PC-9 (cell line): ENCODE measurements around the gene CAGE1. TPM values are rescaled to one million over a fixed set of nuclear protein-coding genes. Genes with fewer than 3 reads are reported as not detected.

ENCODE experiments used
- BruUV-seq: library from RNA; stranded (reverse); fragments of 400-500 nt; replicated peaks from 2 replicates; lab custom pipeline; 2021; lab: Mats Ljungman, UMichigan
- CTCF ChIA-PET: fragments of 300-600 bp; sonication (Branson Sonifier 250); formaldehyde crosslinking; loops from one replicate; lab custom pipeline; 2022; ENCODE audit warnings: antibody characterized with exemption; lab: Charles Lee
- POLR2A ChIA-PET: fragments of 300-600 bp; sonication (Branson Sonifier 250); formaldehyde crosslinking; loops from one replicate; lab custom pipeline; 2022; ENCODE audit warnings: antibody characterized with exemption; ENCODE audit not compliant: unreplicated experiment; lab: Charles Lee
- DNase-seq, 2 experiments: peaks; one replicate each; pipeline versions ENCODE4 v3.0.0 to v3.0.0-alpha.2; 2015 to 2022; ENCODE audit warnings: mixed read lengths in 1 of 2
- H2AFZ ChIP-seq: fragments of 200-600 bp; sonication (generic); 2 replicates; pipeline ENCODE4 v1.8.1; 2017; ENCODE audit warnings: antibody characterized with exemption
- H3F3A ChIP-seq: fragments of 200-600 bp; sonication (generic); 2 replicates; pipeline ENCODE4 v1.8.1; 2017; ENCODE audit warnings: antibody characterized with exemption, mild to moderate bottlenecking, low read depth; ENCODE audit not compliant: insufficient read depth
- H3K27ac ChIP-seq: fragments of 200-600 bp; sonication (generic); 2 replicates; pipeline ENCODE4 v1.6.1; 2016; ENCODE audit warnings: mixed run types
- H3K27me3 ChIP-seq: fragments of 200-600 bp; sonication (generic); 2 replicates; pipeline ENCODE4 v1.6.1; 2016; ENCODE audit warnings: low read depth, mixed run types; ENCODE audit not compliant: insufficient read depth
- H3K36me3 ChIP-seq: fragments of 200-600 bp; sonication (generic); 2 replicates; pipeline ENCODE4 v1.6.1; 2016; ENCODE audit warnings: low read depth, mixed run types
- H3K4me1 ChIP-seq: fragments of 200-600 bp; sonication (generic); replicated peaks from 2 replicates; pipeline ENCODE4 v1.6.1; 2016; ENCODE audit warnings: mixed run types; ENCODE audit not compliant: insufficient read depth
- H3K4me2 ChIP-seq: fragments of 200-600 bp; sonication (generic); 2 replicates; pipeline ENCODE4 v1.6.1; 2017; ENCODE audit warnings: mixed run types
- H3K4me3 ChIP-seq: fragments of 200-600 bp; sonication (generic); 2 replicates; pipeline ENCODE4 v1.6.1; 2016; ENCODE audit warnings: mixed run types
- H3K79me2 ChIP-seq: fragments of 200-600 bp; sonication (generic); 2 replicates; pipeline ENCODE4 v1.6.1; 2017; ENCODE audit warnings: low read depth, mixed run types
- H3K9me2 ChIP-seq: fragments of 200-600 bp; sonication (generic); 2 replicates; pipeline ENCODE4 v1.8.1; 2017; ENCODE audit warnings: mild to moderate bottlenecking; ENCODE audit not compliant: insufficient read depth
- H3K9me3 ChIP-seq: fragments of 200-600 bp; sonication (generic); 2 replicates; pipeline ENCODE4 v1.8.1; 2016; ENCODE audit warnings: low read depth; ENCODE audit not compliant: insufficient read depth
- H4K20me1 ChIP-seq: fragments of 200-600 bp; sonication (generic); 2 replicates; pipeline ENCODE4 v1.8.1; 2017; ENCODE audit not compliant: insufficient read depth
- CTCF ChIP-seq: fragments of 200-600 bp; sonication (generic); conservative IDR thresholded peaks from 2 replicates; pipeline ENCODE4 v1.6.1; 2017; ENCODE audit warnings: mixed run types, antibody characterized with exemption, mild to moderate bottlenecking, moderate library complexity
- EZH2 ChIP-seq: fragments of 200-600 bp; sonication (generic); IDR thresholded peaks from 2 replicates; pipeline ENCODE4 v1.8.0; 2017; ENCODE audit warnings: antibody characterized with exemption, low read depth
- intact Hi-C: fragments of 100-400 bp; cut with micrococcal nuclease; formaldehyde crosslinking; loops from one replicate; pipeline ENCODE4 v1.10.0; 2022; ENCODE audit not compliant: unreplicated experiment
- total RNA-seq: library from RNA; stranded (reverse); gene quantifications from 2 replicates; pipeline ENCODE4 v1.2.3, GENCODE V29; 2021

Gene CAGE1
- total RNA-seq, 1 experiment from 2014 or later = 0.13 TPM

GRCh38 chr6:7307533-7307932 is 82.0 kb downstream of the CAGE1 start:
- no peak overlapping the region for H3K27ac ChIP-seq
- H3K27me3 ChIP-seq = no peaks in the 10 kb centered on the region
- no peaks in the 10 kb centered on the region for H3F3A ChIP-seq
- H3K4me1 ChIP-seq = peaks cover 10% of the 10 kb centered on the region
- no peaks in the 10 kb centered on the region for H3K9me2 ChIP-seq
- intact Hi-C loops = no loop called here
- no peak overlapping the region for H2AFZ ChIP-seq
- ChIA-PET CTCF (no interaction called here), POLR2A (no interaction called here)
- no peak overlapping the region for H3K4me2 ChIP-seq
- TF ChIP-seq CTCF = no peak
- TF ChIP-seq EZH2 = no peak
- H3K9me3 ChIP-seq = no peaks in the 10 kb centered on the region
- BruUV-seq = no TSS peak
- peaks cover 10% of the 10 kb centered on the region for H3K36me3 ChIP-seq
- no peak for DNase-seq
- H3K4me3 ChIP-seq = no peak overlapping the region
- H3K79me2 ChIP-seq = peaks cover 54% of the 10 kb centered on the region
- H4K20me1 ChIP-seq = peaks cover 23% of the 10 kb centered on the region; the same call in 1 of the 2 replicates

- no peak for DNase-seq
- Histone ChIP-seq H2AFZ (no peak overlapping the region), H3K79me2 (peaks cover 27% of the 10 kb centered on the region), H3K9me3 (no peaks in the 10 kb centered on the region), H3K9me2 (no peaks in the 10 kb centered on the region), H3F3A (no peaks in the 10 kb centered on the region; the same call in 1 of the 2 replicates), H3K27ac (no peak overlapping the region), H3K4me2 (no peak overlapping the region), H3K4me3 (no peak overlapping the region), H3K4me1 (no peaks in the 10 kb centered on the region), H4K20me1 (peaks cover 30% of the 10 kb centered on the region), H3K27me3 (no peaks in the 10 kb centered on the region), H3K36me3 (peaks cover 10% of the 10 kb centered on the region)
- POLR2A ChIA-PET = no interaction called here
- BruUV-seq = no TSS peak
- TF ChIP-seq EZH2 (no peak), CTCF (no peak)
- CTCF ChIA-PET = no interaction called here
- intact Hi-C loops = no loop called here
Measured at GRCh38 chr6:7304821-7305220, 84.7 kb downstream of the CAGE1 start.

- CTCF ChIA-PET = no interaction called here
- no peak for TF ChIP-seq EZH2
- no peak for TF ChIP-seq CTCF
- Histone ChIP-seq H3K9me2 (no peaks in the 10 kb centered on the region), H3K4me3 (no peak overlapping the region), H4K20me1 (peaks cover 33% of the 10 kb centered on the region), H3K4me2 (no peak overlapping the region), H2AFZ (no peak overlapping the region), H3K27me3 (no peaks in the 10 kb centered on the region), H3K27ac (no peak overlapping the region), H3K36me3 (peaks cover under 1% of the 10 kb centered on the region; the same call in 1 of the 2 replicates), H3K79me2 (no peaks in the 10 kb centered on the region; the same call in 1 of the 2 replicates), H3K4me1 (no peaks in the 10 kb centered on the region), H3K9me3 (no peaks in the 10 kb centered on the region), H3F3A (no peaks in the 10 kb centered on the region; the same call in 1 of the 2 replicates)
- DNase-seq = no peak
- POLR2A ChIA-PET = no interaction called here
- intact Hi-C loops = no loop called here
- no TSS peak for BruUV-seq
Measured at GRCh38 chr6:7301702-7302101, 87.8 kb downstream of the CAGE1 start.
